OCI-LY1 (cell line): ENCODE measurements around the gene SENP2.

Source experiments
- EZH2 ChIP-seq: fragments of 200-600 bp; sonication (generic), shearing (Covaris generic); IDR thresholded peaks from 2 replicates; pipeline ENCODE4 v1.8.0; 2017; ENCODE audit warnings: borderline replicate concordance, mixed run types, mild to moderate bottlenecking, antibody characterized with exemption, low read length, moderate library complexity, mixed read lengths
- TF ChIP-seq, protein P1 (sequence below): fragments of 200-600 bp; sonication (generic), shearing (Covaris generic); IDR thresholded peaks from 2 replicates; pipeline ENCODE4 v1.5.1; 2017; ENCODE audit warnings: mild to moderate bottlenecking, antibody characterized with exemption, low read length, moderate library complexity, mixed read lengths

DNA sequence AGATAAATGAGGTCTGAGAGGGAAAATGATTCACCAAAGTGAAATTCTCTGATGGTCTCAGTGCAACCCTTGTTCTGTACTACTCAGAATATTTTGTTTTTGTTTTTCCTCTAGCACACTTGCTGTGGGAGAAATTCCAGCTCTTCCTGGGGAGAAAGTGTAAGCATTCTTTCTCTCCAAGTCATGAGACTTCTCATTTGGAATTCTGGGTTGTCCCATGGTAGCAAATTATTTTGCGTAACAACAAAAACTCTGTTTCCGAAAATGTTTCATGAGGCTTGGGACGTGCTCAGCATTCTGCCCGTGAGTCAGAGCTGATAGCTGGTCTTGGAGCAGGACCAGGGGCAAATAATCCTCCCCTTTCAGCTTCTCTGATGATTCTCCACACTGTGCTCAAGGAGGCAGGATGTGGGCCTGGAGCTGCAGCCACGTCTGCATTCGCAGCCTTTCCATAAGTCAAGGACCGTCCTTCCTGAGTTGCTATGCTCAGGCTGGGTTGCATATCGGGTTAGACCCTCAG lies 70.3 kb downstream of the SENP2 start:
- TF ChIP-seq, protein P1, sequence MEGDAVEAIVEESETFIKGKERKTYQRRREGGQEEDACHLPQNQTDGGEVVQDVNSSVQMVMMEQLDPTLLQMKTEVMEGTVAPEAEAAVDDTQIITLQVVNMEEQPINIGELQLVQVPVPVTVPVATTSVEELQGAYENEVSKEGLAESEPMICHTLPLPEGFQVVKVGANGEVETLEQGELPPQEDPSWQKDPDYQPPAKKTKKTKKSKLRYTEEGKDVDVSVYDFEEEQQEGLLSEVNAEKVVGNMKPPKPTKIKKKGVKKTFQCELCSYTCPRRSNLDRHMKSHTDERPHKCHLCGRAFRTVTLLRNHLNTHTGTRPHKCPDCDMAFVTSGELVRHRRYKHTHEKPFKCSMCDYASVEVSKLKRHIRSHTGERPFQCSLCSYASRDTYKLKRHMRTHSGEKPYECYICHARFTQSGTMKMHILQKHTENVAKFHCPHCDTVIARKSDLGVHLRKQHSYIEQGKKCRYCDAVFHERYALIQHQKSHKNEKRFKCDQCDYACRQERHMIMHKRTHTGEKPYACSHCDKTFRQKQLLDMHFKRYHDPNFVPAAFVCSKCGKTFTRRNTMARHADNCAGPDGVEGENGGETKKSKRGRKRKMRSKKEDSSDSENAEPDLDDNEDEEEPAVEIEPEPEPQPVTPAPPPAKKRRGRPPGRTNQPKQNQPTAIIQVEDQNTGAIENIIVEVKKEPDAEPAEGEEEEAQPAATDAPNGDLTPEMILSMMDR = no peak
- no peak for TF ChIP-seq EZH2
